Bone marrow (tissue), 2 donors: ENCODE measurements around the gene TBX4.
"Not testable (repeated sequence)": the region's sequence is repeated elsewhere in the genome, so short reads cannot be mapped to it uniquely, and the experiment has no call there.

ENCODE experiments used
- DNase-seq, 2 donors: peaks; one replicate each; lab custom pipeline; 2025; lab: John Stamatoyannopoulos, UW

TBX4 gene

GRCh38 chr17:61524319-61524718, 72.1 kb downstream of the TBX4 start:
- DNase-seq: no peak

- not testable (repeated sequence) for DNase-seq
Measured at GRCh38 chr17:61527441-61527840, 75.2 kb downstream of the TBX4 start.

- no peak for DNase-seq
Measured at GRCh38 chr17:61528171-61528570, 75.9 kb downstream of the TBX4 start.

- DNase-seq: no peak
Measured at GRCh38 chr17:61531223-61531622, 79.0 kb downstream of the TBX4 start.

- no peak for DNase-seq
Measured at GRCh38 chr17:61532826-61533225, 80.6 kb downstream of the TBX4 start.

GRCh38 chr17:61533797-61534196, 81.6 kb downstream of the TBX4 start:
- DNase-seq: no peak

GRCh38 chr17:61534414-61534813, 82.2 kb downstream of the TBX4 start:
- DNase-seq: no peak
